ENCODE measurements around the gene RFX3.

RFX3 gene

GRCh38 chr9:3331801-3332200 is 194.0 kb downstream of the RFX3 start:
- Histone ChIP-seq H3K9me3 (replicated peaks in 1 of 2; ENCODE audit: control insufficient read depth in 2 of 2, insufficient read depth in 1 of 2, low read depth in 1 of 2, low read length in 2 of 2) (no peaks in the 10 kb centered on the region), H4K91ac (ENCODE audit: low read depth, low read length, poor library complexity) (no peak overlapping the region), H3K27ac (replicated peaks; ENCODE audit: low read length) (no peak overlapping the region), H4K8ac (ENCODE audit: low read depth, low read length) (no peak overlapping the region), H3K9ac (ENCODE audit: low read depth, low read length, poor library complexity) (no peak overlapping the region), H3K36me3 (replicated peaks in 1 of 2; ENCODE audit: control insufficient read depth in 2 of 2, insufficient read depth in 2 of 2, low read length in 2 of 2) (peaks cover 0 to 39% of the 10 kb centered on the region in 2 donors), H3K79me1 (ENCODE audit: low read depth, low read length) (no peaks in the 10 kb centered on the region), H3K27me3 (ENCODE audit: control insufficient read depth in 3 of 3, insufficient read depth in 3 of 3, low read depth in 1 of 3, low read length in 3 of 3) (no peaks in the 10 kb centered on the region), H2BK5ac (ENCODE audit: low read length) (no peak overlapping the region), H3K4me3 (ENCODE audit: low read length in 2 of 2) (no peak overlapping the region), H2BK12ac (ENCODE audit: low read length) (no peak overlapping the region), H3K4ac (ENCODE audit: low read length) (no peak overlapping the region), H3K23ac (ENCODE audit: low read depth, low read length, poor library complexity) (no peak overlapping the region), H3K4me1 (ENCODE audit: control insufficient read depth in 2 of 2, insufficient read depth in 1 of 2, low read depth in 1 of 2, low read length in 2 of 2) (peaks cover 0 to 3% of the 10 kb centered on the region in 2 donors), H3K14ac (ENCODE audit: low read length) (no peak overlapping the region), H2AFZ (ENCODE audit: low read length) (no peak overlapping the region), H2BK15ac (ENCODE audit: low read length) (no peak overlapping the region), H3K4me2 (ENCODE audit: insufficient read depth, low read length, poor library complexity, severe bottlenecking) (no peak overlapping the region), H2BK120ac (ENCODE audit: low read depth, low read length) (no peak overlapping the region), H2AK5ac (ENCODE audit: low read depth, low read length) (no peak overlapping the region), H3K18ac (ENCODE audit: low read length) (no peak overlapping the region)
- no CpG with 5 or more reads among the region's 2 CpGs for WGBS, 2 donors (ENCODE audit: extremely low coverage in 2 of 2, insufficient read length in 2 of 2, insufficient replicate concordance in 1 of 2)
- no peak for DNase-seq (ENCODE audit: low spot score)

GRCh38 chr9:3330792-3331420 is 194.9 kb downstream of the RFX3 start:
- Histone ChIP-seq H4K8ac (ENCODE audit: low read depth, low read length) (no peak overlapping the region), H3K27ac (replicated peaks; ENCODE audit: low read length) (no peak overlapping the region), H2AFZ (ENCODE audit: low read length) (no peak overlapping the region), H2BK120ac (ENCODE audit: low read depth, low read length) (no peak overlapping the region), H2BK5ac (ENCODE audit: low read length) (no peak overlapping the region), H4K91ac (ENCODE audit: low read depth, low read length, poor library complexity) (no peak overlapping the region), H2BK12ac (ENCODE audit: low read length) (no peak overlapping the region), H2BK15ac (ENCODE audit: low read length) (no peak overlapping the region), H3K36me3 (replicated peaks in 1 of 2; ENCODE audit: control insufficient read depth in 2 of 2, insufficient read depth in 2 of 2, low read length in 2 of 2) (peaks cover 0 to 46% of the 10 kb centered on the region in 2 donors), H3K4me2 (ENCODE audit: insufficient read depth, low read length, poor library complexity, severe bottlenecking) (no peak overlapping the region), H3K79me1 (ENCODE audit: low read depth, low read length) (no peaks in the 10 kb centered on the region), H3K23ac (ENCODE audit: low read depth, low read length, poor library complexity) (no peak overlapping the region), H3K4me3 (ENCODE audit: low read length in 2 of 2) (no peak overlapping the region), H3K9ac (ENCODE audit: low read depth, low read length, poor library complexity) (no peak overlapping the region), H3K14ac (ENCODE audit: low read length) (no peak overlapping the region), H3K4ac (ENCODE audit: low read length) (no peak overlapping the region), H3K4me1 (ENCODE audit: control insufficient read depth in 2 of 2, insufficient read depth in 1 of 2, low read depth in 1 of 2, low read length in 2 of 2) (peaks cover 0 to 3% of the 10 kb centered on the region in 2 donors), H3K18ac (ENCODE audit: low read length) (no peak overlapping the region), H3K9me3 (replicated peaks in 1 of 2; ENCODE audit: control insufficient read depth in 2 of 2, insufficient read depth in 1 of 2, low read depth in 1 of 2, low read length in 2 of 2) (no peaks in the 10 kb centered on the region), H2AK5ac (ENCODE audit: low read depth, low read length) (no peak overlapping the region), H3K27me3 (ENCODE audit: control insufficient read depth in 3 of 3, insufficient read depth in 3 of 3, low read depth in 1 of 3, low read length in 3 of 3) (no peaks in the 10 kb centered on the region)
- DNase-seq (ENCODE audit: low spot score), result no peak

- no peak for DNase-seq (ENCODE audit: low spot score)
- WGBS, 2 donors (ENCODE audit: extremely low coverage in 2 of 2, insufficient read length in 2 of 2, insufficient replicate concordance in 1 of 2), result no CpG with 5 or more reads among the region's 2 CpGs
- Histone ChIP-seq H3K23ac (ENCODE audit: low read depth, low read length, poor library complexity) (no peak overlapping the region), H3K4me3 (ENCODE audit: low read length in 2 of 2) (no peak overlapping the region), H3K79me1 (ENCODE audit: low read depth, low read length) (no peaks in the 10 kb centered on the region), H3K9me3 (replicated peaks in 1 of 2; ENCODE audit: control insufficient read depth in 2 of 2, insufficient read depth in 1 of 2, low read depth in 1 of 2, low read length in 2 of 2) (no peaks in the 10 kb centered on the region), H3K4me2 (ENCODE audit: insufficient read depth, low read length, poor library complexity, severe bottlenecking) (no peak overlapping the region), H3K27me3 (ENCODE audit: control insufficient read depth in 3 of 3, insufficient read depth in 3 of 3, low read depth in 1 of 3, low read length in 3 of 3) (no peaks in the 10 kb centered on the region), H4K91ac (ENCODE audit: low read depth, low read length, poor library complexity) (no peak overlapping the region), H3K14ac (ENCODE audit: low read length) (no peak overlapping the region), H2AK5ac (ENCODE audit: low read depth, low read length) (no peak overlapping the region), H2BK120ac (ENCODE audit: low read depth, low read length) (no peak overlapping the region), H3K36me3 (replicated peaks in 1 of 2; ENCODE audit: control insufficient read depth in 2 of 2, insufficient read depth in 2 of 2, low read length in 2 of 2) (peaks cover 0 to 42% of the 10 kb centered on the region in 2 donors), H3K9ac (ENCODE audit: low read depth, low read length, poor library complexity) (no peak overlapping the region), H2AFZ (ENCODE audit: low read length) (no peak overlapping the region), H2BK15ac (ENCODE audit: low read length) (no peak overlapping the region), H4K8ac (ENCODE audit: low read depth, low read length) (no peak overlapping the region), H2BK5ac (ENCODE audit: low read length) (no peak overlapping the region), H3K18ac (ENCODE audit: low read length) (no peak overlapping the region), H3K27ac (replicated peaks; ENCODE audit: low read length) (no peak overlapping the region), H3K4me1 (ENCODE audit: control insufficient read depth in 2 of 2, insufficient read depth in 1 of 2, low read depth in 1 of 2, low read length in 2 of 2) (peaks cover 0 to 3% of the 10 kb centered on the region in 2 donors), H3K4ac (ENCODE audit: low read length) (no peak overlapping the region), H2BK12ac (ENCODE audit: low read length) (no peak overlapping the region)
Measured at GRCh38 chr9:3329361-3329760, 196.4 kb downstream of the RFX3 start.

DNA sequence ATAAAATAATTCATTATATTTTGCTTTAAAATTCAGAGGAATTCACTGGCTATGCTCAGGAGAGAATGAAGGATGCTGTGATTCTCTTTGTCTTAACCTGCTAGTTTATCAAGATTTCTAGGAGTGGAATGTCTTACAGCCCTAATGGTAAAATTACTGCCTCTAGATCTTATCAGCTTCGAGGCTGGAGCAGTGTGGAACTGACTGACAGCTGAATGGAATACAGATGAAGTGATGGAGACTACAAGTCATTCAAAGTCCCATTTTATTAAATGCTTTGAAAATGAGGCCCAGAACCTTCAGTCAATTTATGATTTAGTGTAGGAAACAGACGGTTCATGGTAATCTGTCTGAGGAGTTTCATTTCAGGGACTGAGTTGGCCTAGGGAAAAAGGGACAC is 202.1 kb downstream of the RFX3 start:
- no peak overlapping the region for H2BK15ac ChIP-seq (ENCODE audit: low read length)
- no peak overlapping the region for H3K9ac ChIP-seq (ENCODE audit: low read depth, low read length, poor library complexity)
- H3K79me1 ChIP-seq (ENCODE audit: low read depth, low read length), result no peaks in the 10 kb centered on the region
- H2AK5ac ChIP-seq (ENCODE audit: low read depth, low read length), result no peak overlapping the region
- no peaks in the 10 kb centered on the region for H3K27me3 ChIP-seq (ENCODE audit: control insufficient read depth in 3 of 3, insufficient read depth in 3 of 3, low read depth in 1 of 3, low read length in 3 of 3)
- no peaks in the 10 kb centered on the region for H3K4me1 ChIP-seq (ENCODE audit: control insufficient read depth in 2 of 2, insufficient read depth in 1 of 2, low read depth in 1 of 2, low read length in 2 of 2)
- no CpG with 5 or more reads among the region's 2 CpGs for WGBS, 2 donors (ENCODE audit: extremely low coverage in 2 of 2, insufficient read length in 2 of 2, insufficient replicate concordance in 1 of 2)
- H3K9me3 ChIP-seq (replicated peaks in 1 of 2; ENCODE audit: control insufficient read depth in 2 of 2, insufficient read depth in 1 of 2, low read depth in 1 of 2, low read length in 2 of 2), result no peaks in the 10 kb centered on the region
- H3K14ac ChIP-seq (ENCODE audit: low read length), result no peak overlapping the region
- no peak for DNase-seq (ENCODE audit: low spot score)
- no peak overlapping the region for H2AFZ ChIP-seq (ENCODE audit: low read length)
- no peak overlapping the region for H3K23ac ChIP-seq (ENCODE audit: low read depth, low read length, poor library complexity)
- no peak overlapping the region for H3K4me2 ChIP-seq (ENCODE audit: insufficient read depth, low read length, poor library complexity, severe bottlenecking)
- H4K8ac ChIP-seq (ENCODE audit: low read depth, low read length), result no peak overlapping the region
- no peak overlapping the region for H3K18ac ChIP-seq (ENCODE audit: low read length)
- no peak overlapping the region for H3K4ac ChIP-seq (ENCODE audit: low read length)
- no peak overlapping the region for H2BK120ac ChIP-seq (ENCODE audit: low read depth, low read length)
- no peak overlapping the region for H2BK12ac ChIP-seq (ENCODE audit: low read length)
- no peak overlapping the region for H3K4me3 ChIP-seq (ENCODE audit: low read length in 2 of 2)
- H4K91ac ChIP-seq (ENCODE audit: low read depth, low read length, poor library complexity), result no peak overlapping the region
- peaks cover 0 to 50% of the 10 kb centered on the region in 2 donors for H3K36me3 ChIP-seq (replicated peaks in 1 of 2; ENCODE audit: control insufficient read depth in 2 of 2, insufficient read depth in 2 of 2, low read length in 2 of 2)
- no peak overlapping the region for H3K27ac ChIP-seq (replicated peaks; ENCODE audit: low read length)
- H2BK5ac ChIP-seq (ENCODE audit: low read length), result no peak overlapping the region
